GM12801 (cell line): ENCODE data around the gene PCLO.

ENCODE experiments used
- TF ChIP-seq, protein P1 (sequence below): IDR thresholded peaks from one replicate; pipeline ENCODE4 v1.5.1; 2011; ENCODE audit warnings: control low read depth; ENCODE audit not compliant: insufficient read length; ENCODE audit errors: extremely low read depth

PCLO gene

DNA sequence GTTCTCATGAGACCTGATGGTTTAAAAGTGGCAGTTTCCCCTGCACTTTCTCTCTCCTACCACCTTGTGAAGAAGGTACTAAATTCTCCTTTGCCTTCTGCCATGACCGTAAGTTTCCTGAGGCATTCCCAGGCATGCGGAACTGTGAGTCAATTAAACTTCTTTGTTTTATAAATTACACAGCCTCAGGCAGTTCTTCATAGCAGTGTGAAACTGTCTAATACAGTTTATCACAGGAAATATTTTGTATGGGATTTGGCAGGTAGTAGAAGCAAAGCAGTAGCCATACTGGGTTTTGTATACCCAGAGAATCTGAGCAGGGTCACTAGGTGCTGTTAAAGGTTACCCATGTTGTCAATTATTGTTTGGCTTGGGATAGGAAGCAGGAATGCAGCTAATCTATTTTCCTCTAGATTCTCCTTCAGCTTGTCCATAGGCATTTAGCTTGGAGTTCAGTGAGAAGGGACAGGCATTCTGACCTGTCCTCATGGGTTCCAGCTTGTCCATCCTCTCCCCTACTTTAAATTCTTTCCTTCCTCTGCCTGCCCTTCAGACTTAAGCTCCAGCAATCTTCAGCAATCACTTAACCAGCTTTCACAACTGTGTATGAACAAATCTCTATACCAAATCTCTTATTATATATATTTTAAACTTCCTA, 186.7 kb downstream of the PCLO start:
- TF ChIP-seq, protein P1, sequence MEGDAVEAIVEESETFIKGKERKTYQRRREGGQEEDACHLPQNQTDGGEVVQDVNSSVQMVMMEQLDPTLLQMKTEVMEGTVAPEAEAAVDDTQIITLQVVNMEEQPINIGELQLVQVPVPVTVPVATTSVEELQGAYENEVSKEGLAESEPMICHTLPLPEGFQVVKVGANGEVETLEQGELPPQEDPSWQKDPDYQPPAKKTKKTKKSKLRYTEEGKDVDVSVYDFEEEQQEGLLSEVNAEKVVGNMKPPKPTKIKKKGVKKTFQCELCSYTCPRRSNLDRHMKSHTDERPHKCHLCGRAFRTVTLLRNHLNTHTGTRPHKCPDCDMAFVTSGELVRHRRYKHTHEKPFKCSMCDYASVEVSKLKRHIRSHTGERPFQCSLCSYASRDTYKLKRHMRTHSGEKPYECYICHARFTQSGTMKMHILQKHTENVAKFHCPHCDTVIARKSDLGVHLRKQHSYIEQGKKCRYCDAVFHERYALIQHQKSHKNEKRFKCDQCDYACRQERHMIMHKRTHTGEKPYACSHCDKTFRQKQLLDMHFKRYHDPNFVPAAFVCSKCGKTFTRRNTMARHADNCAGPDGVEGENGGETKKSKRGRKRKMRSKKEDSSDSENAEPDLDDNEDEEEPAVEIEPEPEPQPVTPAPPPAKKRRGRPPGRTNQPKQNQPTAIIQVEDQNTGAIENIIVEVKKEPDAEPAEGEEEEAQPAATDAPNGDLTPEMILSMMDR, result no peak

DNA sequence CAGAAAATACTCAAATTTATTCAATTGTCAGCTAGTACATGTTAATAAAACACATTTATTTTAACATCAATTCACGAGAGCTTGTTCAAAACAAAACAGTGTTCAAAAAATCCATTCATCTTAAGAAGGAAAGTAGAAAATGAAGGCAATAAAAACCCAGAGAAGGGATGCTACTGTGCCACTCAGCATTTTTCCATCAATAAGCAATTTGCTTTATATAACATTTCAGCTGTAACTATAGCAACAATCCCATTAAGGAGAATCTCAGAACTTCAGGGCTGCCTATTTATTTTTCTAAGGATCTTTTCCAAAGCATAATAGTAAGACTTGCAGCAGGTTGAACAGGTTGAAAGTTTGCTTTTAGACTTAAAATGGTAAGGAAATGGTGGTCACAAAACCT, 190.5 kb downstream of the PCLO start:
- TF ChIP-seq, protein P1, result no peak

DNA sequence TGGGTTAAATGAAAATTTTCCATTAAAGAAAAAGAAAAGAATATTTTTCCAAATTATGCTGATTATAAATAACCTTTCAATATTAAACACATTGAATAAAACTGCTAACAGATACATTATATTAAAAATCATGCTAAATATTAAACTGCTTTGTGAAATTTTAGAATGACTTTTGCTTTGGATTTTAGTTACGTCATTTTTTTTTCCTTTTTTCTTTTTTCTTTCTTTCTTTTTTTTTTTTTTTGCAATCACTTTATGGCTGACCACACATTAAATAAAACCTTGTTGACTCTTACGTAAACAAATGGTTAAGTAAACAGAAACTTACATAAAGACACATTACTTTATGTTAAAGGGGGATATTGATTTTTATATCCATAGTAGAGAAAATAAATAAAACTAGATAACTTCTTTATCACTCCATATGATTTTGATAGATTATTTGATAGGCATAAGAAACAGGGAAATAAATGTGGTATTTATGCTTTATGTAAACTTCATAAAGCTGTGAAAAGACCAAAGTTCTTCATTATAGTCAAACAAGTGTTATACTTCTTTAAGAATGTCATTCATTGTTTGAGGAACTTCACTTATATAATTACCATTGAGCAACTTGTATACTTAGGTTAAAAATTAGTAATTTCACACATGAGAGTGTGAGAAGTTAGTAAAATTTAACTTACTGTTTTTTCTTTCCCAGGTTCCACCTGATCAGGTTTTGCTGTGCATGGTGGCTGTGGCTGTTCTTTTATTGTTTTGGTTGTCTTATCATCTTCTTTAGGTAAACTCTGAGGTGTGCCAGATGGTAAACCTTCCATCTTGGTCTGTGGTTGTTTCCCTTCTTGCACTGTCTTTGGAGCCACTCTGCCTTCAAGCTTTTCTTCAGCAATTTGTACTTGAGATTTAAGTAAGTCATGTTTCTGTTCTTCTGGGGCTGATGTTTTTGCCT, 197.3 kb downstream of the PCLO start:
- TF ChIP-seq, protein P1, result no peak

DNA sequence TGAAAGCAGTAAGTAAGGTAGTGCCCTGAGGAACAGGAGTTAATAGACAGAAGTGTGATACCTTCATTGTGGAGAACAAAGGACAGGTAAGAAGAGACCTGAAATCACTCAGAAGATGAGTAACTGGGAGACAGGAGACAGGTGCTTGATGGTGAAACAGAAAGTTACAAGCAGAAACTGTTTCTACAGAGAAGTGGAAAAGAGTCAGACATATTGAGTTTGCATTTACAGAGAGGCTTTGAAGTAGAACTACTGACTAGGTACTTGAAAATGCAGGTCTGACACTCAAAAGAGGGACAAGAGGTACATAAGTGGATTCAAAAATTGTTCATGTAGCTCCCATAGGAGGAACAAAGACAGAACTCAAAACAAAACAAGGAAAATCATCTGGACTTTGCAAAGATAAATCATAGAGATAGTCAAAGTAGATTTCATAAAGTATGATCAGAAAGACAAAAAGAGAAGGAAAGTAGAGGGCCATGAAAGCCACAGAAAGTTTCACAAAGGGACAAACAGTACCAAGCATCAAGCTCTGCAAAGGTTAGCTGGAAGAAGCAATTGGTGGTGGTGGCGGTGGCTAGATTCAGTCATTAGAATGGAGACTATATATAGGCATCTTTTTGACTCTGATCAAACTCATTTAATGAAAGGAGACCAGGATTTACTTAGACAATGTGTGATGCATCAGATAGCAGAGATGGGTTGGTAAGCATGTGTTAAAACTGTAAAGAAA, 198.4 kb downstream of the PCLO start:
- TF ChIP-seq, protein P1, result no peak

DNA sequence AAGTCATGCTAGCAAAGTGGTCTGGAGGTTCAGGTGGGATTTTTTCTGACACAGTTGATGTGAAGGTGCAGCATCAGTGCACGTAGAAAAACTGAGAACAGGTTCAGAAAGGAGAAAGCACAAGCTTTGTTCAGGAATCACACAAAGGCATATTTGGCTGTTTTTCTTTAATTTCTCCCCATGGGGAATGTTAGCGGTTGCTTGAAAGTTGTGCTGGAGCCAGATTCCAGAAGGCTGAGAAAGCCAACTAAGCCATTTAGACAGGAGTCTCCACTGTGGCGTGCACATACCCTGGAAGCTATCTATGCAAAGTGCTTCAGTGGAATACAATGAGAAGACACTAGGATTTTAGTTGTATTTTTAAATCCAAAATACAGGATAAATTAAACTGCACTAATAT, 201.4 kb downstream of the PCLO start:
- TF ChIP-seq, protein P1, result no peak

DNA sequence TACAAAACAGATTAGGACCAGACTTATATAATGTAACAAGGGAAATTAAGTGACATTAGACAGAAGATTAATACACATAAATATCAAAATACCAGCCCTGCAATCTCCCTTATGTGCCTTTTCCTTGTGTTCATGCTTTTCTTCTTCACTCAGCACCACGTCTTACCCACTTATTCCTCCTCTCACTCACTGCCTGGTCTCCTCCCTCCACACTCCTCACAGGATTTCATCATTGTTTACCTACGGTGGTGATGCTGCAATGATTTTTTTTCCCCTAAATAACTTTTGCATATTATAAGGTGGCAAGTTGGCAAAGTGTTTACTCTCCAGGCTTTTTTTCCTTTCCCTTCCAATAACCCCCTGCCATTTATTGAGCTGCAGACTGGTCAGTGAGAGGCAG, 203.2 kb downstream of the PCLO start:
- TF ChIP-seq, protein P1, result no peak

DNA sequence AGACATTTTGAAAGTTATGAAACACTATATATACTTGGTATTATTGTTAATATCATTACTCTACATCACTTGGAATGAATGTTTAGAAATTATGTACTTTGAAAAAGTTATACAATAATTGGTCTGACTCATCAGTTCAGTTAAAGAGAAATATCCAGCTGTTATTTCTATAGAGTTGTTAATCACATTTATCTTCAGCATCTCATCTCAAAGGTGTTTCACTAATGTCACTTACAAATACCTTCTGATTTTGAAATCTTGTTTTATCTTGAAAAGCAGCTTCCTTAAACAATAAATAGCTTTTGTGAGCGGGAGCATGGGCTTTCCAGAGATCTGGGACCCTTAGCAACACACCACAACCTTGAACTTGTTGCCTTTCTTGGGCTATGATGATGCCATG, 205.2 kb downstream of the PCLO start:
- TF ChIP-seq, protein P1, result no peak
